Measurements from ENCODE around the gene PTPN4.
A peak's percentile ranks its signal among the peaks of the same experiment; 100 is the strongest.

The PTPN4 gene, protein sequence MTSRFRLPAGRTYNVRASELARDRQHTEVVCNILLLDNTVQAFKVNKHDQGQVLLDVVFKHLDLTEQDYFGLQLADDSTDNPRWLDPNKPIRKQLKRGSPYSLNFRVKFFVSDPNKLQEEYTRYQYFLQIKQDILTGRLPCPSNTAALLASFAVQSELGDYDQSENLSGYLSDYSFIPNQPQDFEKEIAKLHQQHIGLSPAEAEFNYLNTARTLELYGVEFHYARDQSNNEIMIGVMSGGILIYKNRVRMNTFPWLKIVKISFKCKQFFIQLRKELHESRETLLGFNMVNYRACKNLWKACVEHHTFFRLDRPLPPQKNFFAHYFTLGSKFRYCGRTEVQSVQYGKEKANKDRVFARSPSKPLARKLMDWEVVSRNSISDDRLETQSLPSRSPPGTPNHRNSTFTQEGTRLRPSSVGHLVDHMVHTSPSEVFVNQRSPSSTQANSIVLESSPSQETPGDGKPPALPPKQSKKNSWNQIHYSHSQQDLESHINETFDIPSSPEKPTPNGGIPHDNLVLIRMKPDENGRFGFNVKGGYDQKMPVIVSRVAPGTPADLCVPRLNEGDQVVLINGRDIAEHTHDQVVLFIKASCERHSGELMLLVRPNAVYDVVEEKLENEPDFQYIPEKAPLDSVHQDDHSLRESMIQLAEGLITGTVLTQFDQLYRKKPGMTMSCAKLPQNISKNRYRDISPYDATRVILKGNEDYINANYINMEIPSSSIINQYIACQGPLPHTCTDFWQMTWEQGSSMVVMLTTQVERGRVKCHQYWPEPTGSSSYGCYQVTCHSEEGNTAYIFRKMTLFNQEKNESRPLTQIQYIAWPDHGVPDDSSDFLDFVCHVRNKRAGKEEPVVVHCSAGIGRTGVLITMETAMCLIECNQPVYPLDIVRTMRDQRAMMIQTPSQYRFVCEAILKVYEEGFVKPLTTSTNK

DNA sequence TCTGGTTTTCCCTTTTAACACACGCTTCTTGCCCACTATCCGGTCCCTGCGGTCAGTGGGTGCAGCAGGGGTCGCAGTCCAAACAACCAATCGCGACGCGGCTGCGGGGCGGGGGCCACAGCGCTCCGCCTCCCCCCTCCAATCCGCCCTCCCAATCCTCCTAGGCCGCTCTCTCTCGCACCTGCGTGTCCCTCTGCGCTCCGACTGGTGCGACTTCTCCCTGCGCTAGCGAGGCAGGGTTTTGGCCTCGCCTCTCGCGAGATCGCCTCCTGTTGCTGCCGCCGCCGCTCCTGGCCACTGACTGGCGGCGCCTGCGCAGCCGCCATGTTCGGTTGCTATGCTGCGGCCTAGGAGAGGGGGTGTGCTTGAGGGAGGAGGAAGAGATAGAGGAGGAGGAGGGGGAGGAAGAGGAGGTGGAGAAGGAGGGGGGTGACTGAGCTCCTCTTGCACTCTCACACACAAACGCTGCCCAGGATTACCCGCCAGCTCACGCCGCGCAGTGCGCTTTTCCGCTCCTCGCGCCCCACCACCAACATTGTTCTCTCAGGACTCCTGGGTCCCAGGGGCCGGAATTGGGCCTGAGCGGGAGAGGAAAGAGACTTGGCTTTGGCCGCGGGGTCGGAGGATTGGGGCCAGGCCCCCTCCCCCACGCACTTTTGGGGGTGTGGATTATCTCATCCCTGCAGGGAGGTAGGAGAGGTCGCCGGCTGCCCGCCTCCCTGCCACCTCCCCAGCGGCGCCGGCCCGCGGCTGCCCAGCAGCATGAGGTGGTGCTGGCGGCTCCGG lies at the start of gene PTPN4:
Gene PTPN4, plus strand, starts transcription at position 472 of the 786 bp plus-strand sequence. CDS start 49,932 bp downstream, outside the sequence.
- peak; percentile 95 for DNase-seq (ENCODE audit: low spot score)

DNA sequence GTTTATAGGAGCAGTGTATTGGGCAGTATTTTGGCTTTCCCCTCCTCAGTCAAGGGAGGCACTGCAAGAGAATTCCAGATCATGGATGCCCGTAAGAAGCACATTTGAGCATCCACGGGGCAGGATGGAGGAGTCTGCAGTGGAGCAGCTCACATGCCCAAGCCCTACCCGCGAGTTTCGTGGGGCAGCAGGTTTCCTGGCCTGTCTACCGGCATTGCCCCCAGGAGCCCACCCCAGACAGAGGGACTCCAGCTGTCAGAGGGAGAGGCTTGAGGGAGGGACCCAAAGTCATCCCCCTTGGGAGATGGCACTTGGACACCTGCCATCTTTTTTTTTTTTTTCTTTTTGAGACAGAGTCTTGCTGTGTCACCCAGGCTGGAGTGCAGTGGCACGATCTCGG lies 49.4 kb upstream of the PTPN4 start:
- no peak for DNase-seq (ENCODE audit: low spot score)

- DNase-seq (ENCODE audit: low spot score): no peak
Observed at GRCh38 chr2:119711352-119711751, 48.4 kb upstream of the PTPN4 start.

DNA sequence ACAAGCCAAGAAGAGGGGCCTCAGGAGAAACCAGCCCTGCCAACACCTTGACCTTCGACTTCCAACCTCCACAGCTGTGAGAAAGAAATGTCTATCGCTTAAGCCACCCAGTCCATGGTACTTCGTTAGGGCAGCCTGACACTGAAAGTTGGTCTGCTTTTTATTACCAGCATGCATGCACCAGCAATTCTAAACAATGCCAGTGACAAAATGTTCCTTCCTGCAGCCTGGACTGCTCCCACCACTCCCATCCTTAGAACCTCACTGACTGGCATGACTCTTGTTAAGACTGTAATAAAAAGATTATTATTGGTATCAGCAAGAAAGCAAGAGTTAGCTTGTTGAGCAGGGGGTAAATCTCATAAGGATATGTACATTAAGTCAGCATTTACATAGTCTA lies 47.2 kb upstream of the PTPN4 start:
- no peak for DNase-seq (ENCODE audit: low spot score)

DNA sequence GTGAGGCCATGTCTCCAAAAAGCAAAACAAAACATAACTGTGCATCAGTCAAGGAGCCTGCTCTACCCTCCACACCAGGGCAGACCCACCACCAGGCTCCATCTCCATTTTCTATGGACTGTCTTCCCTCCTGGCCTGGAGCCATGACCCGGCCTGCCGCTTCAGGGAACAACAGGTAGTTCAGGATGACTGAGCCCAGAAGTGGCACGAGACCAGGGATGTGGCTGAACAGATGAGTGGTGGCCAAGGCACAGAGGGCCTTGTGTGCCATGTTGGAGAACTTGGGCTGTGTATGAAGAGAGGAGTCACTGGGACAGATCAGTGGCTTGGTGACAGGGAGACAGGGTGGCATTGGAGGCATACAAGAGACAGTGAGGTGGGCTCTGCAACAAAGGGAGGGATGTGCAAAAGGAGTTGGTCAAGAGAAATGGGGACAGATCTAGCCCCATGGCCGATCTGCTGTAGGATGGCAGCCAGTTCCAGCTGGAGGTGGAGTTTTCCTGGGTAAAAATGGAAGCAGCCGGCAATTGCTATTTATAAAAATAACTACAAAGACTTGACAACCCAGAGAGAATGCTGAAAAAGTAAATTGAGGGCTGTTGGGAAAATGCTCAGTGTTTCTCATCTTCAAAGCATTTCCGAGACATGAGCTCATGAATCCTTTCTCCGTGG lies 45.8 kb upstream of the PTPN4 start:
- DNase-seq (ENCODE audit: low spot score): no peak

GRCh38 chr2:119715409-119716283 lies 44.1 kb upstream of the PTPN4 start:
- no peak for DNase-seq (ENCODE audit: low spot score)

- DNase-seq (ENCODE audit: low spot score): no peak
Observed at GRCh38 chr2:119716284-119716672, 43.4 kb upstream of the PTPN4 start.

GRCh38 chr2:119718501-119719260 lies 41.0 kb upstream of the PTPN4 start:
- no peak for DNase-seq (ENCODE audit: low spot score)

GRCh38 chr2:119719261-119719627 lies 40.5 kb upstream of the PTPN4 start:
- no peak for DNase-seq (ENCODE audit: low spot score)

DNA sequence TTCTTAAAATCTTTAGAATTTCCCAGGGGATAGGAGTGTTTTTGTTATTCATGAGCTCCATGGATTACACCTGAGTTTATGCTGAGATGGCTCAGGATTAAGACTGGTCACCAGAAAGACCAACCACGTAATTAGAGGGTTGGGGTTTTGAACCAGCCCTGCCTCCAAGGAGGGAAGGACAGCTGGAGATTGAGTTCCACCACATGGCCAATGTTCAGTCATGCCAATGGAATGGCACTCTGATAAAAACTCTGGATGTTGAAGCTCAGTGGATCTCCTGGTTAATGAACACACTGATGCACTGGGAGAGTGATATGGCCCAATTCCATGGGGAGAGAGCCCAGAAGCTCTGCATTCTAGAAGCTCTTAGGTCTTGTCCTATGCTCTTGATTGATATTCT lies 38.7 kb upstream of the PTPN4 start:
- no peak for DNase-seq (ENCODE audit: low spot score)

- no peak for DNase-seq (ENCODE audit: low spot score)
Observed at GRCh38 chr2:119721462-119721861, 38.3 kb upstream of the PTPN4 start.

GRCh38 chr2:119721904-119722303 lies 37.8 kb upstream of the PTPN4 start:
- no peak for DNase-seq (ENCODE audit: low spot score)

DNA sequence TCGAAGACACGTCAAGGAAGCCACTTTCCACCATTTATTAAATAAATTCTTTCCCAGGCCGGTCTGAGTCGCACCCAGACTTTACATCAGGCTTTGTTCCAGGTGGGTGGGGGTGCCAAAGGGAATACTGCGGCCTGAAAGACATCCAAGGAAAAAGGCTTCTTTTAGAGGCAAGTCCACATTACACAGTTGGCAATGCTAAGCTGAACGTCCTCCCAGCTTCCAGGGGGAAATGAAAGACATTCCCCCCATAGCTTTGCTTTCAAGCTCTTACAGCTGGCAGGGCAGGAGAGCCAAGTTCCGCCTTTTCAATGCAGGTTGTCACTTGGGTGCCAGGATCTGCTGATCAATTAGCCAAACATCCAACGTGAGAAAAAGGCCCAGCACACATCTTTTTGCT lies 36.5 kb upstream of the PTPN4 start:
- no peak for DNase-seq (ENCODE audit: low spot score)

DNA sequence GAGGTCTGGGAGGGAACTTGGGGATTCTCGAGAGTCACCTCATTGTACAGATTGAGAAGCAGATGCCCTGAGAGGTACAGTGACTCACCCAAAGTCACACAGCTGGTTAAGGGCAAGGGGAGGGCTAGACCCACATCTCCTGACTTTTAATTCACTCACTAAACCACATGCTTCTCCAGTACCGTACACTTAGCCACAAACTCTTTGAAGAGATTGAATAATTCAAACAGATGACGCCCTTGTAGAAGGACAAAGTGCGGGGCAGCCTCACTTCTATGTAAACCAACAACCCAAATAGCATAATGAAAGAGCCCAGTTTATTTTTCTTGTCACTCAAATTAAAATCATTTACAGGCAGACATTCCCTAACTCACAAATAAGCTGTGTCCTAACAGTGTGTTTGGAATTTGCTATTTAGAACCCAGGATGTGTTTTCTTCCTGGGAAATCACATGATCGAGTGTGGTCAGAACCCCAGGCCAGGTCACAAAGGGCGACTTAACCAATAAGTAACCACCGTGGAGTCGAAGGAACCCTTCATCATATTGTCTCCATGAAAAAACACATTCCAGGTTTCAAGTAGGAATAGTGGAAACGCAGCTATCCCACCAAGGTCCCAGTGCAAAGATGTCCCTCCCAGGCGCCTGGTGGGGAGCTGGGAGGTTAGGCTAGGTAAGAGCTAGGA lies 35.8 kb upstream of the PTPN4 start:
- DNase-seq (ENCODE audit: low spot score): no peak

DNA sequence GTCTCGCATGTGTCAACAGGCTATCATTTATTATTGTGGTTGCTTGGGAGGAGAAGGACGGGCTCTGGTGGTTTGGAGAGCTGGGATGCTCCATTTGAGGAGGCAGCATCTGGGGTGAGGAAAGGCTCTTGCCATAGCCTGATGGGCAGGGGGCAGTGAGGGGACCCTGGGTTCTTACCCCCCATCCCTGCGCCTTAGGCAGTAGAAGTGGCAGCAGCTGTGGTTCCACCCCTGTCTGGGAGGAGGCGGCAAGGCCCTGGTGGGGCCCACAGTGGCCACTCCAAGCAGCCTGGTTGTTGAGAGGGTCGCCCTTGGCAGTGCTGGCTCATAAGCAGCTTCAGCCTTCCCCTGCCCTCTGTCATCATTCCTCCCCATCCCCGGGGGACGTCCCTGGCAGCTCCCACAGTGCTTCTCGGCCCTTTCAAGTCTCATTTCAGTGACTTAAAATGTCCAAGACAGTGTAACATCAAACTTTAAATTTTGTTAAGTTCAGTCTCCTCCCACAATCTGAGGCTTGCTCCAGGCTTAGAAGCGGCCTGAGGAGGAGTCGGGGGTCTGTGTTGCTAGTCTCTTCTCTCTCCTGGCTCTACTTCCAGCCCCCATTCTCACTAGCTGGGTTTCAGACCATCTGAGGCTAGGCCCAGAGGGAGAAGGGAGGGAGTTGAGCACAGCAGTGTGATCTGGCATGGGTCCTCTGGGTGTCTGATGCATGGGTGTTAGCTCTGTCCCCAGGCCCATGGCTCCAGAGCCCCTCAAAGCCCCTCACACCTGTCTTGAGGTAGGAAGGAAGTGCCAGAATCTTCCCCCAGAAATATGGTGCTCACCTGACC lies 34.9 kb upstream of the PTPN4 start:
- DNase-seq (ENCODE audit: low spot score): no peak

GRCh38 chr2:119727493-119727892 lies 32.2 kb upstream of the PTPN4 start:
- DNase-seq (ENCODE audit: low spot score): no peak

DNA sequence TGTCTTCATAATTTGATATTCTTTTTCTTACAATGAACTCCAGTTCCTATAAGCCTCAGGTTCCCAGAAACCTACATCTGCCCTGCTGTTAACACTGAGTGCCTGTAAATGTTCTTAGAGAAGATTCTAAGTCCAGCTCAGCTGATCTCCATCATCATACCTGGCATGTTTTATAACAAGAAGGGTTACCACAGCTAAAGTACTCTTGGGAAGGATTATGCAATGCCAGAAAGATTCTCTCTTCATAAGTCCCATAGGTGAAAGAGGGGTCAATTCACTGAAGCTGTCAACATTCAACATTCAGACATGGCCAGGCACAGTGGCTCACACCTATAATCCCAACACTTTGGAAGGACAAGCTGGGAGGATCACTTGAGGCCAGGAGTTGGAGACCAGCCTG lies 31.3 kb upstream of the PTPN4 start:
- DNase-seq (ENCODE audit: low spot score): no peak

DNA sequence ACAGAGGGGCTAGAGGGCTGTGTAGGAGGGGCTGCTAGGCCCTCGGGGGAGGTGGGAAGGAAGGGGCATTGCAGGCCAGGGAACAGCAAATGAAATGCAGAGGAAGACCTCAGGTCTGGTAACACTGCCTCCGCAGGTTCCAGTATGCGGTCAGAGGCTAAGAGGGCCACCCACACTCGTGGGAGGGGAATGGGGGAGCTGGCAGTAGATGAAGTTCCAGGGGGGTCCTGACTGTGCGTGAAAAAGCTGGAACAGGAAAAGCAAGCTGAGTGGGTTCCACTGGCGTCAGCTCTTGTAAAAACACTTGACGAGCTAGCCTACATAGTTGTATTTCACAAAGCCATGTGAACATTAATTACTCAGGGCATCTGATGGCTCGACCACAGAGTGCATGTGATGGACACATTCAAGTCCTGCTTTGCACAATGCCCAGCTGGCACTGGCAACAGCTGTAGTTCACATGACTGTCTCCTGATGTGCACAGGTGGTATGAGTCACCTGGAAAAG lies 29.0 kb upstream of the PTPN4 start:
- DNase-seq (ENCODE audit: low spot score): no peak

Measured in kidney capillary endothelial cell (primary cell).